ENCODE data around the gene NOTUM.
"Not testable (repeated sequence)": the region's sequence is repeated elsewhere in the genome, so short reads cannot be mapped to it uniquely, and the experiment has no call there.

NOTUM gene

DNA sequence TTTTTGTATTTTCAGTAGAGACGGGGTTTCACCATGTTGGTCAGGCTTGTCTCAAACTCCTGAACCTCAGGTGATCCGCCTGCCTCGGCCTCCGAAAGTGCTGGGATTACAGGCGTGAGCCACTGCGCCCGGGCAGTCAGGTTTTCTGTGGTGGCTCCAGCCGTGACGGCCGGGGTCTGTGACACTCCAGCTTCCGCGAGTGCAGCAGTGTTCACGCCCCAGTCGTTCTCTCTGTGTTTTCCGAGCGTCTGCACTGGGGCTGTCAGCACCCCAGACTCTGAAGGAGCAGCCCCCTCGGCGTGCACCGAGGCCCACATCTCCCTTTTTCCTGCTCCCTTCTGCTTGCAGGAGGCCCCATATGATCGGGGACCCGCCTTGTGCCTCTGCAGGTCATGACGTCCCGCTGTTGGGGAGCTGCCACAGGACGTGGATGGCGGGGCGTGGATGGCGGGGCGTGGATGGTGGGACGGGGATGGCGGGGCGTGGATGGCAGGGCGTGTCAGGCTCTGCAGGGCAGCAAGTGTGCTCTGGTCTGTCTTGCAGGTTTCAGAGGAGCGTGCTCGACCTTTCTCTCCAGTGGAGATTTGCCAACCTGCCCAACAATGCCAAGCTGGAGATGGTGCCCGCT is 22.1 kb upstream of the NOTUM start:
- TF ChIP-seq, protein P1, sequence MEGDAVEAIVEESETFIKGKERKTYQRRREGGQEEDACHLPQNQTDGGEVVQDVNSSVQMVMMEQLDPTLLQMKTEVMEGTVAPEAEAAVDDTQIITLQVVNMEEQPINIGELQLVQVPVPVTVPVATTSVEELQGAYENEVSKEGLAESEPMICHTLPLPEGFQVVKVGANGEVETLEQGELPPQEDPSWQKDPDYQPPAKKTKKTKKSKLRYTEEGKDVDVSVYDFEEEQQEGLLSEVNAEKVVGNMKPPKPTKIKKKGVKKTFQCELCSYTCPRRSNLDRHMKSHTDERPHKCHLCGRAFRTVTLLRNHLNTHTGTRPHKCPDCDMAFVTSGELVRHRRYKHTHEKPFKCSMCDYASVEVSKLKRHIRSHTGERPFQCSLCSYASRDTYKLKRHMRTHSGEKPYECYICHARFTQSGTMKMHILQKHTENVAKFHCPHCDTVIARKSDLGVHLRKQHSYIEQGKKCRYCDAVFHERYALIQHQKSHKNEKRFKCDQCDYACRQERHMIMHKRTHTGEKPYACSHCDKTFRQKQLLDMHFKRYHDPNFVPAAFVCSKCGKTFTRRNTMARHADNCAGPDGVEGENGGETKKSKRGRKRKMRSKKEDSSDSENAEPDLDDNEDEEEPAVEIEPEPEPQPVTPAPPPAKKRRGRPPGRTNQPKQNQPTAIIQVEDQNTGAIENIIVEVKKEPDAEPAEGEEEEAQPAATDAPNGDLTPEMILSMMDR (IDR thresholded peaks at IDR 0.05; ENCODE audit: low read depth, low read length, missing control alignments): no peak
- no peak for DNase-seq (ENCODE audit: extremely low read depth, low read depth)
- H3K4me3 ChIP-seq (replicated peaks; ENCODE audit: low read depth, low read length): no peak overlapping the region

DNA sequence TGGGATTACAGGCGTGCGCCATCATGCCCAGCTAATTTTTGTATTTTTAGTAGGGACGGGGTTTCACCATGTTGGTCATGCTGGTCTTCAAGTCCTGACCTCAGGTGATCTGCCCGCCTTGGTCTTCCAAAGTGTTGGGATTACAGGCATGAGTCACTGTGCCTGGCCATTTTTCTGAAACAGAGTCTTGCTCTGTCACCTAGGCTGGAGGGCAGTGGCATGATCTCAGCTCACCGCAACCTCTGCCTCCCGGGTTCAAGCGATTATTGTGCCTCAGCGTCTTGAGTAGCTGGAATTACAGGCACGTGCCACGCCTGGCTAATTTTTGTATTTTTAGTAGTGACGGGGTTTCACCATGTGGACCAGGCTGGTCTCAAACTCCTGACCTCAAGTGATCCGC is 20.5 kb upstream of the NOTUM start:
- H3K4me3 ChIP-seq (replicated peaks; ENCODE audit: low read depth, low read length); DNase-seq (ENCODE audit: extremely low read depth, low read depth): not testable (repeated sequence)

DNA sequence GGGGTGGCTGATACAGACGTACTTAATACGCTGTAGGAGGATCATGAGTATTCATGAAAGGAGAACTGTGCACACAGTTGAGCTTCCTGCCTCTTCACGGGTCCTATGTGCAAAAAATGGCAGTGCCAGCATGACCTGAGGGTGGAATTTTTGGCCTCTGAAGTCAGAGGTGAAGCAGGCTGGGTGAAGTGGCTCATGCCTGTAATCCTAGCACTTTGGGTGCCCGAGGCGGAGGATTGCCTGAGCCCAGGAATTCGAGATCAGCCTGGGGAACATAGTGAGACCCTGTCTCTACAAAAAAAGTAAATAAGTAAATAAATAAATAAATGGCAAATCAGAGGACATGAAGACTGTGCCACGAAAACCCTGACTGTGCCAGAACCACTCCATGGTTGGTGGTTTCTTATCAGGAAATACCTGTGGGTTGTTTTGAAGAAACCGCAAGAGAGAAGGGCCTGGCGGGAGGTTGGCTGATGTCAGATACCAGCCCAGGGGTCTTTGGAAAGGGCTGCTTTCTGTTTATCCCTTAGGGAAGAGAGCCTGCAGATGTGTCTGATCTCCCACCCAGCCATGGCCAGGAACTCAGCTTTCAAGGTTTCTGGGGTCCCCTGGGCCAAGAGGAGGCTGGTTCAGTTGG is 19.8 kb upstream of the NOTUM start:
- TF ChIP-seq, protein P1 (IDR thresholded peaks at IDR 0.05; ENCODE audit: low read depth, low read length, missing control alignments): no peak
- no peak overlapping the region for H3K4me3 ChIP-seq (replicated peaks; ENCODE audit: low read depth, low read length)
- no peak for DNase-seq (ENCODE audit: extremely low read depth, low read depth)

DNA sequence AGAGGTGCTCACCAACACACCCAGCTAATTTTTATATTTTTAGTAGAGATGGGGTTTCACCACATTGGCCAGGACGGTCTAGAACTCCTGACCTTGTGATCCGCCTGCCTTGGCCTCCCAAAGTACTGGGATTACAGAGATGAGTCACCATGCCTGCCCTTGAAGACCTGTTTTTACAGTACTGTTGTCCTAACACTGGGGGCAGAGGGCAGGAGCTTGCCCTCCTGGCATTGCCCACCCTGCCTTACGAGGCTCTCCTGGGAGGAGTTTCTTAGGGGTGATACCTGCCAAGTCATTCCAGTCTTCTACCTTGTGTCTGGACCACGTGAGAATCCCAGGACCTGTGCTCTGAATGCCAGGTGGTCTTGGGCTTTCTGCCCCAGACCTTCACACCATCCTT is 19.1 kb upstream of the NOTUM start:
- TF ChIP-seq, protein P1 (IDR thresholded peaks at IDR 0.05; ENCODE audit: low read depth, low read length, missing control alignments): no peak
- DNase-seq (ENCODE audit: extremely low read depth, low read depth): no peak
- H3K4me3 ChIP-seq (replicated peaks; ENCODE audit: low read depth, low read length): no peak overlapping the region

DNA sequence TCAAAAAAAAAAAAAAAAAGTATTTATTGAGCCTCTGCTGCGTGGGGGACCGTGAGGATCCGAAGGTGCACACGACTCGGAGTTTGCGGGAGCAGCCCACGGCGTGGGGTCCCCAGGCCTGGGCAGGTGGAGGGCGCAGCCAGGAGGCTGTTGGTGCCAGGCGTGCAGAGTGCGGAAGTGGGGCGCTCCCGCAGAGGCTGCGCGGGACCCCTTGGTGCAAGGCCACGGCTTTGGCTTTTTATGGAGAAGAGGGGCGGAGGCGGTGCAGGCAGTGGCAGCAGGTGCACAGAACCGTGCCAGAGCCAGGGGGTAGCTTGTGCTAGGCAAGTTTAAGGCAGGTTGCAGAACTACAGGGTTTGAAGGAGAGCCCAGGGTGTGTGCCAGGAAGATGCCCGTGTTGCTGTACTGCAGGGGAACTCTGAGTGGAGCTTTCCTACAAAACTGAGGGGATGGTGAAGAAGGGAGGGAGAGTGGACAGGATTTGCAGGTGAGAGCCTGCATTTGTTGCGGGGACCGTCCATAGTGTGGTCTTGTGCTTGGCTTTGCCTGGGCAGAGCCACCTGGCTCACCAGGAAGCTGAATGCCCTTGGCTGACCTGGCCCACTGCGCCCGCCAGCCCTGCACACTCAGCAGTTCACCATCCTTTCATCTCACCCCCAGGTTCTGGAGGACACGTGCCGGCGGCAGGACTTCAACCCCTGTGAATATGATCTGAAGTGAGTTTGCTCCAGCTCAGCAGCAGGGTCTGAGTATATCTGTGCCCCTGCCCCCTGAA is 17.7 kb upstream of the NOTUM start:
- TF ChIP-seq, protein P1 (IDR thresholded peaks at IDR 0.05; ENCODE audit: low read depth, low read length, missing control alignments): no peak
- DNase-seq (ENCODE audit: extremely low read depth, low read depth): no peak
- peak overlapping the region; percentile 71 for H3K4me3 ChIP-seq (replicated peaks; ENCODE audit: low read depth, low read length)

DNA sequence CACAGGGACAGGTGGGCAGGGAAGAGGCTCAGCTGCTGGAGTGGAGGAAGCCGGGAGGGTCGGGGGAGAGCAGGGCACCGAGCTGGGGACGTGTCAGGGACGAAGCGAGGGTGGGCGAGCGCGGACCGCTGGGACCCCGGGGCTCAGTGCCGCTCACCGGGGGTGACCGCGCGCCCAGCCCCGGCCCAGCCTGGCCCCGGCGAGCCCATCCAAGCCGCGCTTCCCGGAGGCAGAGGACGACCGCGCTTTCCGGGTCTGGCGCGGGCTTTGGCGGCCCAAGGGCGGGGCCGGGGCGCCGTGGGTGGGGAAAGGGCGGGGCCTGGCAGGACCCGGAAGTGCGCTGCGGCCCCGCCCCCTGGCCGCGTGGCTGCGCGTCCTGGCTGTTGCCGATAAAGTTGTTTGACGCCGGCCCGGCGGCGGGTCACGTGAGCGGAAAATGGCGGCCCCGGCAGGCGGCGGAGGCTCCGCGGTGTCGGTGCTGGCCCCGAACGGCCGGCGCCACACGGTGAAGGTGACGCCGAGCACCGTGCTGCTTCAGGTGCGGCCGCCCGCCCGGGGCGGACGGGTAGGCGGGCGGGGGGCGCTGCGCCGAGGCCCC is 16.3 kb upstream of the NOTUM start, which contains the start of gene ASPSCR1:
Gene ASPSCR1, plus strand, starts transcription at position 419 of the 598 bp plus-strand sequence. Its CDS starts 18 bp downstream, at position 437.
- peak within 1 kb of the TSS; percentile 71 for H3K4me3 ChIP-seq (replicated peaks; ENCODE audit: low read depth, low read length)
- peak; percentile 45 for DNase-seq (ENCODE audit: extremely low read depth, low read depth)
- TF ChIP-seq, protein P1 (IDR thresholded peaks at IDR 0.05; ENCODE audit: low read depth, low read length, missing control alignments): no peak

Data from HFF-Myc (cell line).